HG02678 (cell line): Measurements from ENCODE around the gene ODC1.
A peak's percentile ranks its signal among the peaks of the same experiment; 100 is the strongest.

ENCODE experiments used
- ATAC-seq: cut with Tn5 transposase; IDR thresholded peaks from one replicate; pipeline ENCODE4 v1.9.1; 2021; ENCODE audit warnings: mild to moderate bottlenecking, moderate library complexity; ENCODE audit not compliant: unreplicated experiment

ODC1 gene

DNA sequence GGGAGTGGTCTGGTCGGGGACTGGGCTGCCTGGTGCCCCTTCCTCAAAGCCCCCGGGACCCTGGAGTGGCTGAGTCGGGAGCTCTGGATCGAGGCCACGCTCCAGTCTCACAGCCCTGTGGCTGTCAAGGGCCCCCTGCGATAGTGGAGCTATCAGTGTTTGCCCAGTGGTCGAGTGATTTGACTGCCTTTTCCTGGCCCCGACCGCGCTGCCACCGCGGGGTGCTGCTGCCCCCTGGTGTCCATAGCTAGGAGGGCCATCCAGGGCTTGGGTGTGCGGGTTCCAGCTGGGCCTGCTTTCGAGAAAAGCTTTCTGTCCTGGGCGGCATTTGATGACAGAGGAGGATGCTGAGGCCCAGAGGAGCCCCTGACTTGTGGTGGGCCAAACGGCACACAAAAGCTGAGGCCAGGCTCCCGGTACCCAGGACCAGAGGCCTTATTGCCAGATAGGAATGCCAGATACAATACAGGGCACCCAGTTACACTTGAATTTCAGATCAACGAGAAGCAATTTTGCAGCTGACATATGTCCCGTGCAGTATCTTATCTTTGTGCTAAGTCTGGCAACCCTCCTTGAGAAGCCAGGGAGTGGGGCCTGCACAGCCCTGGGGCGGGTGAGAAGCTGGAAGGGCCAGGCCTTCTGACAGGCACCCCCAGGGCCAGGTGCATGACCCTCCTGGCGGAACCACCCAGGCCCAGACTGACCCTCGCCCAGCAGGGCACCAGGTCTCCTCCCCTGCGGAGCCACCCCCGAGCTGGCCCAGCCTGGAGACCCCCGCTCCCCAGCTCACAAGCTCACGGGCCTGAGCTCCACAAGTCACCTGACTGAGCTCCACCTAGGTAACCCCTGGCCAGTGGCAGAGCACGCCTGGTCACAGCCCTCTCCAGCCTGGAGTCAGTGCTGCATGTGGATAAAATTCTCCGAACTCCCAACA, 13.0 kb downstream of the ODC1 start:
- peak; percentile 73 for ATAC-seq

DNA sequence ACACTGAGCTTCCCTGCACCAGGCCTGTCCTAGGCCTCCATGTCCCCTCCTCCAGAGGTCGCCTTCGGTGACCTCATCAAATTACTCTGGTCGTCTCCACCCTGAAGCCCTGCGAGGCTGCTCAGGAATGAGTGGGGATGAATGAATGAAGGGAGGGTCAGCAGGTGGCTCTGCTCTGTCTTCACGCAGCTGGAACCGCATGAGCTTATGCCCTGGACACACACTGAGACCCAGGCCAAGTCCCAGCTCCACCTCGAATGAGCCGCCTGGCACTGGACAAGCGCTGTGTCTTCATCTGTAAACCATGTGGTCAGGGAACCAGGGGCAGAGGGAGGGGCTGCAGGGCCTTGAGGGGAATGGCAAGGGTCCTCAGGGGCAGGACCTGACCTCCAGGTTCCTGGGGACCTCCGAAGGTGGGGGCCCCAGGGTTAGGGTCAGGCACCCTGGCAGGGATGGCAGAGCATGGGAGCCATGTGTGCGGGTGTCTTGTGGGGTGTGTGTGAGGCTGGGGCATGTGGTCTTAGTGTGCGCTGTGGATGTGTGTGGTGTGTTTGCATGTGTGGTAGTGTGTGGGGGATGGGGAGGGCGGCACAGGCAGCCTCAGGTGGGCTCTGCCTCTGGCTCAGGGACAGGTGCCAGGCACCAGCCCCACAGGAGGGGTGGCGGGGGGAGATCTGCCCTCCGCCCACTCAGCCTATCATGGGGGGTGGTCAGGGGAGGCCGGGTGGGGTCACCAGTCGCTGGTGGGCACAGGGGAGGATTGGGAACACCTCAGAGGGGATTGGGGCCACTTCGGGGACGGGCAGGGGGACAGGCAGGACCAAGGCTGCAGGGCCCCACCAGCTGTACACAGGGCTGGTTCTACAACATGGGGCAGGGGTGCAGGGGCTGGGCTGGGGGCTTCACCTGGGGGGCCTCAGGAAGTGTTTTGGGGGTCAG, 13.9 kb downstream of the ODC1 start:
- ATAC-seq = no peak

DNA sequence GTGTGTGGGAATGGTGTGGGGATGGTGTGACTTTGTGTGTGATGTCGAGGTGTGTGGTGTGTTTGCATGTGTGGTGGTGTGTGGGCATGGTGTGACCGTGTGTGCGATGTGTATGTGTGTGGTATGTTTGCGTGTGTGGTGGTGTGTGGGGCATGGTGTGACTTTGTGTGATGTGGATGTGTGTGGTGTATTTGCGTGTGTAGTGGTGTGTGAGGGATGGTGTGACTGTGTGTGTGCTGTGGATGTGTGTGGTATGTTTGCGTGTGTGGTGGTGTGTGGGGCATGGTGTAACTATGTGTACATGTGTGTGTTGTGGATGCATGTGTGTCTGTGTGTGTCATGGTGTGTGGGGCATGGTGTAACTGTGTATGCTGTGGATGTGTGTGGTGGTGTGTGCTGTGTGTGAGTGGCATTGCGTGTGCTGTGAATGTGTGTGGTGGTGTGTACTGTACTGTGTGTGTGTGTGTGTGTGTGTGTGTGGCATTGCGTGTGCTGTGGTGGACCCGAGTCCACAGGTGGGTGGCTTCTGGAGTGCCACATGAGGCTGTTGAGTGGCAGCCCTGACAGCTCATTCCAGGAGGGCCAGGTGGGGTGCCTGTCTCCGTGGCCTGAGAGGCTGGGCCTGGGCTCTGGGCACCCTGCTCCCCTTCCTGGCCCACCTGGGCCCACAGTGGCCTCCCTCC, 14.7 kb downstream of the ODC1 start:
- no peak for ATAC-seq

DNA sequence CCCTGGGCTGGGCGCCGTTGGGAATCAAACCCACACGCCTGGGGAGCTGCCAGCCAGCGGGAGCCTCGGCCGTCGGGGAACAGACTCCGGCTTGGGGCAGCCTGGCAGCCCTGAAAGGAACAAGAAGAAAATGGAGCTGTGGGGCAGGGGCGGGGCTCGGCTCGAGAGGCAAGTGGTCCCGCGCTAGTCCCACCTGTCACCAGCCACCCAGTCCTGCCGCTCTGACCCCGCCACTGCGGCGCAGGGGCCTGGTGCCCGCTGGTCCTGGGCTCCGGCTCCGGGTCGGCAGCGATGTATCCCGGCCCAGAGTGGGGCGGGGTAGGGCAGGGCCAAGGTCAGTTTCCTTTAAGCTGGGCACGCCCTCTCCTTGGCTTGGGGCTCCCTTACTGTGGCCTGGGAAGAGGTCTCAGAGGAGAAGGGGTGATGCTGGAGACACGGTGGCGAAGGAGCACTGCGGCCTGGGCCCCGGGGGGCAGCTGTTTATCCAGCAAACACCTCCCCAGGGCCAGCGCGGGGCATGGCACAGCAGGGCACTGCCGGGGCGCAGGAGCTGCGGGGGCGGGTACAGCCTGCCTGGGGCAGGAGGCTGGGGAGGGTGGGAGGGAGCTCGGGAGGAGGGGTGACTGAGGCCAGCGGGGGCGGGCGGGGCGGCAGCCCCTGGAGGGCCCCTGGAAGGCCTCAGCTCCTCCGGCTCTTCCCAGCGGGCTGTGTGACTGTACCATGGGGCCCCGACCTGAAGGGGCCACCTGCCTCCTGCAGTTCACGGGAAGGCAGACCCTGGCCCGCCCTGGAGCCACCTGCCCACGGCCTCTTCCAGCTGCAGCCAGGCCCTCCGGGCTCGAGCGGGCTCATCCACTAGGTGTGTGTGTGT, 15.6 kb downstream of the ODC1 start:
- no peak for ATAC-seq

- ATAC-seq = no peak
Measured at GRCh38 chr2:10431797-10432196, 16.3 kb downstream of the ODC1 start.

DNA sequence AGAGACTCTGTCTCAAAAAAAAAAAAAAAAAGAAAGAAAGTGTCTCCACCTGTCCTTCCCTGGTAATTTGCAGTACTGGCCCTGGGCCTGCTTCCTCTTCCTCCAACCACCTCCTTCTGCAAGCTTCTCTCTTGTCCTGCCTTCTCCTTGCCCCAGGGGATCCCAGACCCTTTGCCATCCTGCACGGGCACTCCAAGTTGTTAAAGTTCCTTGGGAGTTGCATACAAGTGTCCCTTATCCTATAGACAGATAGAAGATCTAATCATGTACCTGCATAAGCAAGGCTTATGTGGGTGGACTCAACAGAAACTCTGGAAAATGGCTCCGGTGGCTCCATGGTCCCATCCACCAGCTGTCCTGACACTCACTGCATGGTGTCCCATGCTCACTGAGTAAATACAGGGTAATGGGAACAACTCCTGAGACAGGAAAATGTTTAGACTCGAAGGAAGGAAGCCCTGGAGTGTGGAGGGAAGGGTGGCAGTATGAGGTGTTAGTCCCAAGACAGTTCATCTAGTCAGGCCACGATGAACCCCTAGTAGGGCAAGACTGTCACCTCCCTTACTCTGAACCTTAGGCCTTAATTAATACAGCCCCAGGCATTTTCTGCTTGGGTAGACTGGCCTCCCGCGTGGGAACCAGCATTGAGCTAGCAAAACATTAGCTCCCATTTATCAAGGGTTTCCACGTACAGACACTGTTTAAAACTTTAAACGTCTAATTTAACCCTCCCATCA, 17.1 kb downstream of the ODC1 start:
- ATAC-seq = no peak

GRCh38 chr2:10428924-10429323, 19.2 kb downstream of the ODC1 start:
- ATAC-seq = no peak

DNA sequence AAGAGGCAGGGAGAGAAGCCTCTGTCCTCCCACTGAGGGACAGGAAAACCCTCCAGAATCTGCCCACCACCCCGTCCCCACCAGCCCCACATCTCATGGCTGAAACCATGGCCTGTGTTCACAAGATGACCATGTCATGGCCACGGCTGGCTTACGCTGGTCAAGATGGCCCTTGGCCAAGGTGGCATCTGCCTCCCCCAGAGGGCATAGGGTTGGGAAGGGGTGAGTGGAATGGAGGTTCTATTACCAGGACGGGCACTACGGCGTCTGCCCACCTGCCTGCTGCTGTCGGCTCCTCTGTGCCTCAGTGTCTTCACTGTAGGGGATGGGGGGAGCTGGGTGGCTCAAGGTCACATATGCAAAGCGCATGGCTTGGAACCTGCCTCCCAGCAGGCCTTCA, 19.8 kb downstream of the ODC1 start:
- ATAC-seq = no peak

- no peak for ATAC-seq
Measured at GRCh38 chr2:10427618-10427949, 20.5 kb downstream of the ODC1 start.

DNA sequence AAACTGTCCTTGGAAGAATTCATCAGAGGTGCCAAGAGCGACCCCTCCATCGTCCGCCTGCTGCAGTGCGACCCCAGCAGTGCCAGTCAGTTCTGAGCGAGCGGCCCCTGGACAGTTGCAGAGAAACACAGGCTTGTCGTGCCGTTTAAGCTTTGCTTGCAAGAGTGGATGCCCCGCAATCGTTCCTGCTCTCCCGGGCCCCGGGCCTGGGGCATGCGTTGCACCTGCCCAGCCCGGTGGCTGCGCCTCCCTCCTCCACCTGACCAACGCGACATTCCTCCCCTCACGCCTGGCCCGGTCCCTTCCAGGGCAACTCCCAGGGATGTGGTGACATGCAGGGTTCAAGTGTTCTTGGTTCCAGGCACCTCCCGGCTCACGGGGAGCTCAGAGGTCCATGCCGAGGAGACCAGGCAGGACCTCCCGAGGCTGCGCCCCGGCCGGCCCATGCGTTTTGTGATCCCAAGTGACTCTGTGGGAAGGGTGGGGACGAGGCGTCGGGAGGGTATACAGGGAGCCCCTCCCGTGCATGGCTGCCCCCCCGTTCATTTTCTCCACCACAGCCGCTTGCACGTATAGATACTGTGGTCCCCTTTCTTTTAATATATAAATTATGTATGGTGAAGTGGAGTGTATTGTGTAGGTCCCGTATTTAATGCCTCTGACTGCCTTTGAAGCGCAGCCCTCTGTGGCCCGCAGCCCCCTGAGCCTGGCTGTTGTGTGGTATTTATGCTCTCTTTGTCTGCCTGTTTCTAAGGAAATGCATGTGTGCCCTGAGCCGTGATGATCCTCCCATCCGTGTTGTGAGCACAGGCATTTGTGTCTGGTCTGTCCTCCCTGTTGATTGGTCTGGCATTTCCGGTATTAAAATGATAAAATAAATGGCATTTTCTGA, 21.2 kb downstream of the ODC1 start:
- ATAC-seq = no peak

DNA sequence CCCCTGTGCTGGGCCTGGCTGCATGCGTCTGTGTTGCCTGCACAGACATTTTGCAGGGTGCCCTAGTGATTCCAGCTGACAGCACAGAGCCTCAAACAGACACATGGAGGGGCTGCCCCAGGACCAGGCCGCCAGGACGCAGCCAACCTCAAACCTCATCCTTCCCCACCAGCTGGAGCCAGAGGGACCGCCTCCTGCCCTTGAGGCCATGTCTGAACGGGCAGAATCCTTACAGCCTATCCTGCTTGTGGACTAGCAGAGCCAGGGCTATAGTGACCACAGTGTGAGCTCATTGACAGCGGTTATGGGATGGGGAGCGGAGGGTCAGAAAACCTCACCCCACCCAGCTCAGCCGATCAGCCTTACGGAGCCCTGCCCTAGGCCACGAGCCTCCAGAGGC, 22.4 kb downstream of the ODC1 start:
- no peak for ATAC-seq

GRCh38 chr2:10424916-10425505, 23.1 kb downstream of the ODC1 start:
- ATAC-seq = no peak

- no peak for ATAC-seq
Measured at GRCh38 chr2:10424051-10424450, 24.1 kb downstream of the ODC1 start.

DNA sequence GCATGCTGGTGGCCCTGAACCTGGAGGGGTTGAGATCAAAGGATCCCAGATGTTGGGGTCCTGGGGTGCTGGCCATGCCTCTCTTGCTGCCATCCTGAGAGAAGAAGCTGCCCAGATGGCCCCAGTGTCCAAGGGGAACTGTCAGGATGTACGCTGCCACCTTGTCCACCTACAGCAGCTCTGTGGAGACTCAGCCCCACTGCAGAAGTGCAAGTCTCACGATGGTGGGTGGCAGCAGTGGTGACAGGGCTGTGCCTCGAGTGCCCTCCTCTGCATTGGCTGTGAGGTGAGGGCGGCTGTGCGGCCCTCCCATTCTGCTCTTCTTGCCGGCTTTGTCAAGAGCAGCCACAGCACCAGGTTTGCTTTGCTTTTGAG, 24.7 kb downstream of the ODC1 start:
- no peak for ATAC-seq

DNA sequence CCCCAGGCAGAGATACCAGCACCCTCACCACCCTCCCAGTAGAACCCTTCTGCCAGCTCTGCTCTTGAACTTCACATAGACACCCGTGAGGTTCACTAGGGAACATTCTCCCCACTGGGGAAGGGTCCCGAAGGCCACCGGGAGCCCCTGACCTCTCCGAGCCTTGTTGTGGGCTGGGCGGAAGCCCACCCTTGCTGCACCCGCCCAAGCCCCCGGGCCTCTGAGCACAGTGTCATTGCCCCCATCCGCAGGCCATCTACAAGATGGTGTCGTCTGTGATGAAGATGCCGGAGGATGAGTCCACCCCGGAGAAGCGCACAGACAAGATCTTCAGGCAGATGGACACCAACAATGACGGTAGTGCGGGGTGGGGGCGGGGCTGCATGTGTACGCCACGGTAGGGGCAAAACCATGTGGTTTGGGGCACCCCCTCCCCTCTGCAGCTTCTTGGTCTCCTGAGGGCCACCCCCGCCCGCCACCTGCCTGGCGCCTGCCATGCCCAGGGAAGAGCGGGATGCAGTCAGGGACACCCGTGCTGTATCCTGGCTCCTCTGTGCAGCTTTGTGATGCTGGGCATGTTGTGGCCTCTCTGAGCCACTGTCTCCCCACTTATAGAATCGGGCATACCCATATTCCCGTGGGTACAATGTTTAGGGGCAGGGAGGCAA, 25.3 kb downstream of the ODC1 start:
- ATAC-seq = no peak

GRCh38 chr2:10422251-10422650, 25.9 kb downstream of the ODC1 start:
- no peak for ATAC-seq

GRCh38 chr2:10419553-10420257, 28.4 kb downstream of the ODC1 start:
- no peak for ATAC-seq
